ENCODE results near the gene ALOX12B.

The ALOX12B gene

GRCh38 chr17:8122422-8122923 lies 35.0 kb upstream of the ALOX12B start:
- POLR2A ChIA-PET (ENCODE audit: low non-redundant PET), result interaction anchor here (0.6 kb wide), 1 partner anchor 48 kb away, joined by 5 read pairs; no protein-coding TSS in a partner anchor
- DNase-seq (ENCODE audit: low spot score), result no peak
- no peak for TF ChIP-seq CTCF (conservative IDR thresholded peaks at IDR 0.05; ENCODE audit: low read depth)
- CTCF ChIA-PET, result interaction anchor here (0.7 to 1.1 kb wide), 7 partner anchors 12 to 126 kb away, joined by 3 to 6 read pairs (median 3); no protein-coding TSS in a partner anchor
- peak overlapping the region; percentile 90 for H3K27ac ChIP-seq

DNA sequence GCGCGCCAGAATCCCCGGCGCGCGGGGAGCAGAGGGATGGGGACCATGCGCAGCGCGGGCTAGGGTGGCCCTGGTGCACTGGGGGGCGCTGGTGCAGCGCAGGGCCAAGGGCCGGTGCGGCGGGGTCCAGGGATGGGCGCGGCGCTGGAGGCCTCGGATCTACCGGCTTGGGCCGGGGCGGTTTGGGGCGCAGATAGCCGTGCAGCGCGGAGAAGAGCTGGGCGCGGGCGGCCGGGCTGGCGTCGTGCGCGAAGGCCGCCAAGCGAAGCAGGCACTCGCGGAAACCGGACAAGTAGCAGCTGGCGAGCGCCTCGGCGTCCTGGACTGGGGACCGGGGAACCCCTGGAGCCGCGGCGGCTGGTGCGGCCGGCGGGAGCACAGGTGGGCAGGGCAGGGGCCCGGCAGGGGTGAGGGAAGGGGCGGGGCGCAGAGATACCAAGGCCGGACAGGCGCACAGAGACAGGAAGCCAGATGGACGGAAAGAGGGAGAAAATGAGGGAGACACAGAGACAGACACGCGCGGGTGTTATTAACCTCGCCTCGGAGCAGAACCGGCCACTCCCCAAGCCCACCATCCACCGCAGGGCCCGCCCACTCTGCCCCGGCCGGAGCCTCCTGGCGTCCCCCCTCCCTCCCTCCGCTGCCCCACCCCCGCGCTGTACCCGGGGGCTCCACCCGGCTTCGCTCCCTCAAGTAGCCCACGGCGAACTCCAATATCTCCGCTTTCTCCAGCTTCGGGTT lies 34.3 kb upstream of the ALOX12B start:
- ChIA-PET POLR2A (ENCODE audit: low non-redundant PET) (interaction anchor here (0.6 kb wide), 1 partner anchor 49 kb away, joined by 5 read pairs; no protein-coding TSS in a partner anchor), CTCF (interaction anchor here (0.7 to 1.1 kb wide), 6 partner anchors 11 to 127 kb away, joined by 3 to 6 read pairs (median 3); no protein-coding TSS in a partner anchor)
- TF ChIP-seq CTCF (conservative IDR thresholded peaks at IDR 0.05; ENCODE audit: low read depth), result peak; percentile 79
- DNase-seq (ENCODE audit: low spot score), result peak; percentile 56
- peak overlapping the region; percentile 90 for H3K27ac ChIP-seq

- ChIA-PET POLR2A (ENCODE audit: low non-redundant PET) (no interaction called here), CTCF (interaction anchor here (1.1 kb wide), 1 partner anchor 37 kb away, joined by 4 read pairs; no protein-coding TSS in a partner anchor)
- DNase-seq (ENCODE audit: low spot score), result no peak
- H3K27ac ChIP-seq, result peak overlapping the region; percentile 90
- no peak for TF ChIP-seq CTCF (conservative IDR thresholded peaks at IDR 0.05; ENCODE audit: low read depth)
Observed at GRCh38 chr17:8121407-8121680, 33.8 kb upstream of the ALOX12B start.

DNA sequence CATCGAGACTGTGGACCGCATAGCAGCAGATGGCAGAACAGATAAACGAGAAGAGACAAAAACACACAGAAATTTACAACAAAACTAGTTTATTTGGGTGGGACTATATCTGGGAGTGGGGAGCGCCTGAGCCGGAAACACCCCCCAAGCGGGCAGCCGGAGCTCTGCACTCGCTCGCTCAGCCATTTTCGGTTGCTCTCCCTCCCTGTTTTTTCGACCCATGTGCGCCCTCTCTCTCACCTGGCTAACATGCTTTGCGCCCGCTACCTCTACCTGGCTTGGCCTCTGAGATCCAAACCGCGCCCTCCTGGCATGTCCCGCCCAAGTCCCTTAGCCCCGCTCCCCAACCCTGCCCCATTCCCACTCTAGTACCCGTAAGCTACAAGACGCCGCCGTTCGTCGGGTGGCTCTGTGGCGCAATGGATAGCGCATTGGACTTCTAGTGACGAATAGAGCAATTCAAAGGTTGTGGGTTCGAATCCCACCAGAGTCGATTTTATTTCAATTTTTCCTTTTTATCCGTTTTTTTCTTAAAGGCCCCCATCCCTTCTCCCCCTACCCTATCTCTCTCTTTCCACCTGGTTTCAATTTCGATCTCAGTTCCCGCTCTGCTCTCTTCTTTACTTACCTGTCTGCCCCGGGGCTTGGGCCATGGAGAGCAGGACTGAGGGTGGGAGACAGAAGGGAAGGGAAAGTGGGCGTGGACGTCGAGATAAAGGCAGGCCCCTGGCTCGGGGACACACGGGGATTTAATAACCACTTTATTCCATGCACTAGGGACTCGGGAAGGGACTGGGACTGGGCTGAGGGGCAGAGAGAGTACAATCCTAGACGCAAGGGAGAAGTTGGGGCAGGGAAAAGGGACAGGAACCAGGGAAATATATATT lies 33.2 kb upstream of the ALOX12B start:
- peak overlapping the region; percentile 90 for H3K27ac ChIP-seq
- ChIA-PET POLR2A (ENCODE audit: low non-redundant PET) (no interaction called here), CTCF (interaction anchor here (1.0 to 1.2 kb wide), 5 partner anchors 14 to 65 kb away, joined by 3 to 5 read pairs (median 3); no protein-coding TSS in a partner anchor)
- TF ChIP-seq CTCF (conservative IDR thresholded peaks at IDR 0.05; ENCODE audit: low read depth), result peak; percentile 27; the same call in 1 of the 2 replicates
- peak; percentile 83 for DNase-seq (ENCODE audit: low spot score)

DNA sequence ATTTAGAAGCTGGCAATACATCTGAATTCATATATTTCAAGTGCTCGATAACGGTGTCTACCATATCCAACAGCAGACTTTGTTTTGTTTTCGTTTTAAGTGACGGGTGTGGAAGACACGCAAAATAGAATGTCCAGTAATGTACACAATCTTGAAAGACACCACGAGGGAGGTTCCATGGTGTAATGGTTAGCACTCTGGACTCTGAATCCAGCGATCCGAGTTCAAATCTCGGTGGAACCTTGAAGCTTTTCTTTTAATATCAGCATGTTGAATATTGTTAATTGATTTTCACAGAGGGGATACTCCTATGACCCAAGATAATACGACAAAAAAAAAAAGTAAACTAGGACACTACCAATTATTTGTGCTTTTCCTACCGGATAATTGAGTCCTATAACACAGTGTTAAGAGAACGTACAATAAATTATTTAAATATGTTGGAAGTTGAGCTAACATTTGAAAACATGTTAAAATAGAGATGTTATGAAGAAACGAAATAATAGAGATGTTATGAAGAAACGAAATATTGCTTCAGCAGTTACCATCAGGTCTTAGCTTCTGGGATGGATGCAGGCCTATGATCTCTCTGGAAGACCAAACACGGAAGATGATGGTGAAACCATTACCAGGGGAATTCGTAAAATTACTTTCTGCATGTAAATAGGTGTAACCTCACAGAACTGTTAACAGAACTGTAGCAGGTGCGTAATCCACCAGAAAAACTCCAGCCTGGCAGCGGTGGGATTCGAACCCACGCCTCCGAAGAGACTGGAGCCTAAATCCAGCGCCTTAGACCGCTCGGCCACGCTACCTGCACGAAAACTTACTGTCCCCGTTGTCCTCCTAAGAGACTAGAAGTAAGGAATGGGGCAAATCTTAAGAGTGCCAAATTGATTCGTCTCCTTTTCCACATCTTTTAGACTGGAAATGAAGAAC lies 32.3 kb upstream of the ALOX12B start:
- peak overlapping the region; percentile 90 for H3K27ac ChIP-seq
- ChIA-PET POLR2A (ENCODE audit: low non-redundant PET) (no interaction called here), CTCF (interaction anchor here (0.7 to 5.0 kb wide), 16 partner anchors 10 to 432 kb away, joined by 3 to 48 read pairs (median 4); partner anchors contain the start of genes ALOX12B and WRAP53)
- TF ChIP-seq CTCF (conservative IDR thresholded peaks at IDR 0.05; ENCODE audit: low read depth), result no peak
- no peak for DNase-seq (ENCODE audit: low spot score)

Data from RWPE1 (cell line).